Transverse colon (tissue), 4 donors: ENCODE data around the gene NBEA. TPM values are rescaled to one million over a fixed set of nuclear protein-coding genes. Genes with fewer than 3 reads are reported as not detected.

Source experiments
- DNase-seq: peaks from one replicate; pipeline ENCODE4 v3.0.0-alpha.2; 2019
- H3K27ac ChIP-seq, 4 donors: fragments of 200-600 bp; sonication (generic); 2 replicates each; pipeline ENCODE4 v1.5.1; 2016 to 2018; ENCODE audit warnings: inconsistent platforms in 4 of 4
- H3K27me3 ChIP-seq: fragments of 200-600 bp; sonication (generic); 2 replicates; pipeline ENCODE4 v1.5.1; 2017; ENCODE audit warnings: inconsistent platforms
- H3K36me3 ChIP-seq, 4 donors: fragments of 200-600 bp; sonication (generic); 2 replicates each; pipeline ENCODE4 v1.5.1; 2017 to 2019; ENCODE audit warnings: inconsistent platforms in 4 of 4
- H3K4me1 ChIP-seq, 4 donors: fragments of 200-600 bp; sonication (generic); 2 replicates each; pipeline ENCODE4 v1.5.1; 2017 to 2020; ENCODE audit warnings: inconsistent platforms in 4 of 4
- H3K4me3 ChIP-seq, 4 donors: fragments of 200-600 bp; sonication (generic); 1 replicate in 1 of 4; 2 replicates in 3 of 4; pipeline versions ENCODE4 v1.5.1 to v1.6.1; 2017 to 2019; ENCODE audit warnings: inconsistent platforms in 4 of 4
- H3K9me3 ChIP-seq, 2 donors: fragments of 200-600 bp; sonication (generic); 2 replicates each; pipeline ENCODE4 v1.5.1; 2017 to 2019; ENCODE audit warnings: inconsistent platforms in 2 of 2
- EP300 ChIP-seq: sonication (generic); formaldehyde crosslinking; IDR thresholded peaks from one replicate; pipeline ENCODE4 v1.6.1; 2017; ENCODE audit warnings: antibody characterized with exemption, low read depth
- POLR2A ChIP-seq: fragments of 450-650 bp; IDR thresholded peaks from one replicate; pipeline ENCODE4 v1.6.1; 2016; ENCODE audit warnings: antibody characterized with exemption, mild to moderate bottlenecking, moderate library complexity
- POLR2AphosphoS5 ChIP-seq, 3 donors: sonication (generic); formaldehyde crosslinking; IDR thresholded peaks; one replicate each; pipeline ENCODE4 v1.6.1; 2016; ENCODE audit warnings: antibody characterized with exemption in 3 of 3
- WGBS, 2 donors: methylation state at CpG; one replicate each; pipeline ENCODE4 v1.1.5; 2018; ENCODE audit warnings: low coverage in 1 of 2; 5-methylcytosine and 5-hydroxymethylcytosine counted together
- in situ Hi-C, 4 donors: fragments of 200-750 bp; cut with MboI; loops; one replicate each; pipeline versions ENCODE4 v1.15.0 to v1.15.1; 2017; ENCODE audit warnings: low sequenced_read_pairs in 3 of 4, low pct_ligation_motif_present in 1 of 4, low pct_unique_long_range_greater_than_20kb in 1 of 4
- intact Hi-C: fragments of 100-400 bp; cut with DNase I; formaldehyde crosslinking; loops from one replicate; pipeline ENCODE4 v1.15.1; 2023; ENCODE audit warnings: low total_unique reads
- total RNA-seq, 4 donors: library from RNA; depleted of rRNA; stranded (reverse); fragments of >200 nt; gene quantifications; one replicate each; pipeline ENCODE4 v1.1.0, GENCODE V29; 2016
- TF ChIP-seq, protein P1 (sequence below), 5 experiments: fragments of 200-600 bp in 3 of 5; fragments of 450-650 bp in 2 of 5; sonication (generic) in 3 of 5; IDR thresholded peaks; 1 replicate in 2 of 5; 2 replicates in 3 of 5; pipeline ENCODE4 v1.5.1; 2016 to 2017; ENCODE audit warnings: antibody characterized with exemption in 5 of 5, inconsistent platforms in 3 of 5, mild to moderate bottlenecking in 2 of 5, moderate library complexity in 1 of 5

Gene NBEA
- total RNA-seq, 4 donors from 2014 or later: 8.2 to 21.1 (median 12.5) TPM

DNA sequence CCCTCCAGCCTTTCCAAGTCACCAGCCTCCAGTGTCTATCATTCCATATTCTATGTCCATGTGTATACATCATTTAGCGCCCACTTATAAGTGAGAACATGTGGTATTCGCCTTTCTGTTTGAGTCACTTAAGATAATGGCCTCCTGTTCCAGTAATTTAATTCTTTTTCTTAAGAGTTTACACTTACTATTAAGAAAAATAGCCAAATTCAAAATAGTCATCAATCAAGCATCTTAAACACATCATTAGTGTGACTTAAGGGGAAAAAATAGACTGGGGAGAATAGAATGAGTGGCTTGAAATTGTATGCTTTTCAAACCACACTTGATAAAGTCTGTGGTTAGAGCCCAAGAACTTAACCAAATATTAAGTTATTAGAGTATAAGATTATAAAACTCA lies 286.5 kb downstream of the NBEA start:
- in situ Hi-C loops: no loop called here
- Histone ChIP-seq H3K4me1 (no peaks in the 10 kb centered on the region), H3K36me3 (no peaks in the 10 kb centered on the region), H3K4me3 (no peak overlapping the region), H3K27ac (no peak overlapping the region), H3K27me3 (no peaks in the 10 kb centered on the region), H3K9me3 (no peaks in the 10 kb centered on the region)
- intact Hi-C loops: no loop called here
- 90 to 100% methylated on average over 2 of the region's 2 CpGs for WGBS, 2 donors
- no peak for DNase-seq
- TF ChIP-seq, protein P1, sequence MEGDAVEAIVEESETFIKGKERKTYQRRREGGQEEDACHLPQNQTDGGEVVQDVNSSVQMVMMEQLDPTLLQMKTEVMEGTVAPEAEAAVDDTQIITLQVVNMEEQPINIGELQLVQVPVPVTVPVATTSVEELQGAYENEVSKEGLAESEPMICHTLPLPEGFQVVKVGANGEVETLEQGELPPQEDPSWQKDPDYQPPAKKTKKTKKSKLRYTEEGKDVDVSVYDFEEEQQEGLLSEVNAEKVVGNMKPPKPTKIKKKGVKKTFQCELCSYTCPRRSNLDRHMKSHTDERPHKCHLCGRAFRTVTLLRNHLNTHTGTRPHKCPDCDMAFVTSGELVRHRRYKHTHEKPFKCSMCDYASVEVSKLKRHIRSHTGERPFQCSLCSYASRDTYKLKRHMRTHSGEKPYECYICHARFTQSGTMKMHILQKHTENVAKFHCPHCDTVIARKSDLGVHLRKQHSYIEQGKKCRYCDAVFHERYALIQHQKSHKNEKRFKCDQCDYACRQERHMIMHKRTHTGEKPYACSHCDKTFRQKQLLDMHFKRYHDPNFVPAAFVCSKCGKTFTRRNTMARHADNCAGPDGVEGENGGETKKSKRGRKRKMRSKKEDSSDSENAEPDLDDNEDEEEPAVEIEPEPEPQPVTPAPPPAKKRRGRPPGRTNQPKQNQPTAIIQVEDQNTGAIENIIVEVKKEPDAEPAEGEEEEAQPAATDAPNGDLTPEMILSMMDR (IDR thresholded peaks at IDR 0.05): no peak
- TF ChIP-seq POLR2A (no peak), EP300 (no peak), POLR2AphosphoS5 (IDR thresholded peaks at IDR 0.05) (no peak)

DNA sequence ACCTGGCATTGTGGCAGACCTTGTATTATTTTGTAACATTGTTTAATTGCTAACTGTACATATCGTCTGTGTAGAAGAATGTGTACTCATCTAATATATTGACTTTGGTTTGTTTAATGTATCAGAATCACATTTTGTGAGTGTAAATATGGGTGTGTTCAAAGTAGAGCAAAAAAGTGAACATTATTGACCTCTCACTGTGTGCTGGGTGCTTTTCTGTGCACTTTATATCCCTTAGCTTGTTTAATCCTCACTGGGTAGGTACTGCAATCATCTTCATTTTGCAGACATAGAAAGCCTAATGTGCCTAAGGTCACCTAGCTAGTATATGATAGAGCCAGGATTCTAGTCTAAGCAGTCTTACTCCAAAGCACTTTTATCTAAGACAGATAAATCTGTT lies 289.4 kb downstream of the NBEA start:
- DNase-seq: no peak
- in situ Hi-C loops (no loop called here), intact Hi-C loops (no loop called here)
- no peaks in the 10 kb centered on the region for H3K9me3 ChIP-seq
- H3K36me3 ChIP-seq: no peaks in the 10 kb centered on the region
- H3K4me1 ChIP-seq: no peaks in the 10 kb centered on the region
- WGBS, 2 donors: 42 to 45% methylated on average over 1 of the region's 1 CpG
- H3K27ac ChIP-seq: no peak overlapping the region
- H3K4me3 ChIP-seq: no peak overlapping the region
- no peaks in the 10 kb centered on the region for H3K27me3 ChIP-seq
- no peak for TF ChIP-seq POLR2AphosphoS5 (IDR thresholded peaks at IDR 0.05)
- TF ChIP-seq POLR2A: no peak
- TF ChIP-seq, protein P1 (IDR thresholded peaks at IDR 0.05): no peak
- no peak for TF ChIP-seq EP300

DNA sequence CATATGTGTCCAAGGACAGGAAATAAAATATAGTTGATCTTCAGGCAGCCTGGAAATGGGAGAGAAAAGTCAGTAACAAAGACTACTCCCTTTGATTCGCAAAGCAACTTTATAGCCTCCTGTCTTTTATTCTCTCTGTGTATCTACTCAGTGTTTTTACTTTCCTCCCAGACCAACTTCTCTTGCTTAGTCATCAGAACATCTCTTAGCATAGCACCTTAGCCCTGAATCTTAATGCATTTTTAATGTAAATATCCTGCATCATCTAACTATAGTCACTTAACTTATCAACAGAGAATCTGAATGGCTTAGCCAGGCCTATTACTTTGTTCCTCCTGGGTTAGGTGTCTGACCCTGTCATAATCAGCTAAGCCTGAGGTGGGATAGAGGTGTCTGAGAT lies 296.2 kb downstream of the NBEA start:
- H3K9me3 ChIP-seq: no peaks in the 10 kb centered on the region
- H3K4me1 ChIP-seq: no peaks in the 10 kb centered on the region
- DNase-seq: no peak
- TF ChIP-seq POLR2A (no peak), POLR2AphosphoS5 (IDR thresholded peaks at IDR 0.05) (no peak), EP300 (no peak)
- TF ChIP-seq, protein P1 (IDR thresholded peaks at IDR 0.05): no peak
- WGBS, 2 donors: 91 to 100% methylated on average over 1 of the region's 1 CpG
- H3K4me3 ChIP-seq: no peak overlapping the region
- H3K27ac ChIP-seq: no peak overlapping the region
- in situ Hi-C loops: no loop called here
- H3K27me3 ChIP-seq: no peaks in the 10 kb centered on the region
- intact Hi-C loops: no loop called here
- no peaks in the 10 kb centered on the region for H3K36me3 ChIP-seq

DNA sequence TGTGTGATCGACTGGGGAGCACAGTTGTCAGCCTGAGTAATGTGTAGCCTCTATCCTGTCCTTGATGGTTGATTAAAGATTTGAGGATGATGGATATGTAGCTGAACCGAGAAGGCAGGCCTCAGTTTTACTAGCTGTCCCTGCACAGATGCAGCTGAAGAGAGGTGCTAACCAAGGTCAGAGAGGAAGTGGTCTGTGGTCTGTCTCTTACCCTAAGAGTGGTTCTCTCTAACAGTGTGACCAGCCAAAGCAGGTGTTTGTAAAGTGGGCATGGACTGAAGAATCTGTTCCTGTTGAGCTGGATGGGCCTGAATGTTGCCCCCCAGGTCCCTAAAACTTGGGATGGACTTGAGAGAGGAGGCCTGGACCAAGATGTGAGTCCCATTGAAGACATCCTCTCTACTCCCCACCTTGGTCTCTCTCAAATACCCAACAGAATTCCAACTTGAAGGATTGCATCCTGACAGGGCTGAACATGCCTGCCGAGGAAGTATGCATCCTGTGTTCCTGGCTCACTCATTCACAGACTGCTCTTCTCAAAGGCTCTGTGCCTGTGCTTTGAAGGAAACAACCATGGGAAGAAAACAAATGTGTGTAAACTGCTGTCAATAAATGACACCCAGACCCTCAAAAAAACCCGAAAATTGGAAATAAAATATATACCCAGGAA lies 310.6 kb downstream of the NBEA start:
- Histone ChIP-seq H3K36me3 (no peaks in the 10 kb centered on the region), H3K4me3 (no peak overlapping the region), H3K9me3 (no peaks in the 10 kb centered on the region), H3K4me1 (no peaks in the 10 kb centered on the region), H3K27ac (no peak overlapping the region), H3K27me3 (no peaks in the 10 kb centered on the region)
- intact Hi-C loops (no loop called here), in situ Hi-C loops (no loop called here)
- no peak for DNase-seq
- no peak for TF ChIP-seq POLR2AphosphoS5 (IDR thresholded peaks at IDR 0.05)
- no peak for TF ChIP-seq POLR2A
- TF ChIP-seq, protein P1 (IDR thresholded peaks at IDR 0.05): no peak
- no peak for TF ChIP-seq EP300
- WGBS, 2 donors: 77 to 92% methylated on average over 1 to 4 of the region's 4 CpGs
